Mesenchymal stem cell (in vitro differentiated cells and primary cell): ENCODE measurements around the gene C16orf54.

ENCODE experiments used
- DNase-seq: peaks from one replicate; pipeline ENCODE4 v3.0.0-alpha.2; 2013
- H2AFZ ChIP-seq: one replicate; pipeline ENCODE4 v1.6.1; 2013; ENCODE audit warnings: low read depth, mild to moderate bottlenecking, control low read depth, inconsistent platforms, low read length, moderate library complexity
- H2AK5ac ChIP-seq: 2 replicates; pipeline ENCODE4 v1.6.1; 2013; ENCODE audit warnings: low read length, moderate library complexity, mild to moderate bottlenecking, inconsistent platforms; ENCODE audit not compliant: severe bottlenecking
- H2BK120ac ChIP-seq: one replicate; pipeline ENCODE4 v1.6.1; 2013; ENCODE audit warnings: low read depth, mild to moderate bottlenecking, inconsistent platforms, low read length, moderate library complexity
- H2BK12ac ChIP-seq, 2 experiments: one replicate each; pipeline ENCODE4 v1.6.1; 2013; ENCODE audit warnings: inconsistent platforms in 2 of 2, low read length in 2 of 2, mild to moderate bottlenecking in 2 of 2, moderate library complexity in 2 of 2, control low read depth in 1 of 2
- H2BK15ac ChIP-seq: one replicate; pipeline ENCODE4 v1.6.1; 2013; ENCODE audit warnings: mild to moderate bottlenecking, low read depth, inconsistent platforms; ENCODE audit not compliant: poor library complexity, severe bottlenecking
- H2BK5ac ChIP-seq: 2 replicates; pipeline ENCODE4 v1.6.1; 2013; ENCODE audit warnings: low read depth, mild to moderate bottlenecking, low read length, control low read depth, inconsistent platforms; ENCODE audit not compliant: poor library complexity, severe bottlenecking
- H3K14ac ChIP-seq, 2 experiments: one replicate each; pipeline ENCODE4 v1.6.1; 2013; ENCODE audit warnings: inconsistent platforms in 2 of 2, low read length in 2 of 2, control low read depth in 1 of 2, mild to moderate bottlenecking in 1 of 2, moderate library complexity in 1 of 2
- H3K18ac ChIP-seq, 2 experiments: one replicate each; pipeline ENCODE4 v1.6.1; 2013; ENCODE audit warnings: inconsistent platforms in 2 of 2, low read length in 2 of 2, control low read depth in 1 of 2, low read depth in 1 of 2, mild to moderate bottlenecking in 1 of 2
- H3K23ac ChIP-seq, 2 experiments: one replicate each; pipeline ENCODE4 v1.6.1; 2013; ENCODE audit warnings: inconsistent platforms in 2 of 2, low read length in 2 of 2, mild to moderate bottlenecking in 2 of 2, moderate library complexity in 2 of 2, control low read depth in 1 of 2
- H3K27ac ChIP-seq: 2 replicates; pipeline ENCODE4 v1.5.1; 2013; ENCODE audit warnings: mild to moderate bottlenecking, moderate library complexity, low read length, control low read depth, inconsistent platforms; ENCODE audit not compliant: poor library complexity, severe bottlenecking
- H3K27me3 ChIP-seq, 2 experiments: 2 replicates each; pipeline versions ENCODE4 v1.6.1 to v1.7.0; 2013; ENCODE audit warnings: low read length in 2 of 2, mild to moderate bottlenecking in 2 of 2, moderate library complexity in 2 of 2, control low read depth in 1 of 2, inconsistent platforms in 1 of 2; ENCODE audit not compliant: control insufficient read depth in 1 of 2, insufficient read depth in 1 of 2
- H3K36me3 ChIP-seq, 2 experiments: 2 replicates each; pipeline versions ENCODE4 v1.6.1 to v1.7.0; 2013; ENCODE audit warnings: low read length in 2 of 2, control low read depth in 1 of 2, inconsistent platforms in 1 of 2, low read depth in 1 of 2, mild to moderate bottlenecking in 1 of 2; ENCODE audit not compliant: insufficient read depth in 2 of 2, control insufficient read depth in 1 of 2
- H3K4ac ChIP-seq, 2 experiments: one replicate each; pipeline ENCODE4 v1.6.1; 2013; ENCODE audit warnings: inconsistent platforms in 2 of 2, low read length in 2 of 2, mild to moderate bottlenecking in 2 of 2, moderate library complexity in 2 of 2, control low read depth in 1 of 2, low read depth in 1 of 2
- H3K4me1 ChIP-seq: 2 replicates; pipeline ENCODE4 v1.6.1; 2013; ENCODE audit warnings: low read depth, low read length, control low read depth; ENCODE audit not compliant: control insufficient read depth, insufficient read depth
- H3K4me2 ChIP-seq: 2 replicates; pipeline ENCODE4 v1.6.1; 2013; ENCODE audit warnings: low read length, mild to moderate bottlenecking, inconsistent platforms; ENCODE audit not compliant: poor library complexity, severe bottlenecking
- H3K4me3 ChIP-seq, 2 experiments: 2 replicates each; pipeline versions ENCODE4 v1.5.1 to v1.7.0; 2013; ENCODE audit warnings: low read length in 2 of 2, mild to moderate bottlenecking in 2 of 2, control low read depth in 1 of 2, low read depth in 1 of 2; ENCODE audit not compliant: insufficient read depth in 1 of 2
- H3K79me1 ChIP-seq: replicated peaks from 2 replicates; pipeline ENCODE4 v1.6.1; 2013; ENCODE audit warnings: mild to moderate bottlenecking, control low read depth, low read length, inconsistent platforms; ENCODE audit not compliant: poor library complexity, severe bottlenecking
- H3K9ac ChIP-seq: 2 replicates; pipeline ENCODE4 v1.7.0; 2013; ENCODE audit warnings: mild to moderate bottlenecking, low read length, moderate library complexity
- H3K9me3 ChIP-seq: 2 replicates; pipeline ENCODE4 v1.7.0; 2013; ENCODE audit warnings: mild to moderate bottlenecking, low read length; ENCODE audit not compliant: control insufficient read depth
- H4K8ac ChIP-seq: one replicate; pipeline ENCODE4 v1.6.1; 2013; ENCODE audit warnings: inconsistent platforms, mild to moderate bottlenecking, low read length, moderate library complexity
- H4K91ac ChIP-seq: one replicate; pipeline ENCODE4 v1.6.1; 2013; ENCODE audit warnings: mild to moderate bottlenecking, low read length, inconsistent platforms
- WGBS: methylation state at CpG from one replicate; pipeline ENCODE4 v1.1.7; 2013; ENCODE audit warnings: mixed read lengths; 5-methylcytosine and 5-hydroxymethylcytosine counted together

Gene C16orf54

DNA sequence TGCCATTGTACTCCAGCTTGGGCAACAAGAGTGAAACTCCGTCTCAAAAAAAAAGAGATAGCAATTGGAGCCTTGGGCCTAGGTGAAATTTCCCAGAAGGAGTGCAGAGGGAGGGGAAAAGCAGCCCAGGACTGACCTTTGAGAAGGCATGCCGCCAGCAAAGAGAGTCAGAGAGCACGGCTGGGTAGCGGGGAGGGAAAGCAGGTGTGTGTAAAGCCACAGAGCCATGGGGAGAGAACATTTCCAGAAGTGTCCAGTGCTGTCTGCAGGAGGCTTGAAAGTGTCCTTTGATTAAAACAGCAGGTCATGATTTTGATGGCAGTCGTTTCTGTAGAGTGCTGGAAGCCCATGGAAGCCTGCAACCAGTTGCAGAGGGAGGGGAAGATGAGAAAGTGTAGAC is 8.1 kb downstream of the C16orf54 start:
- H3K9me3 ChIP-seq, result peaks cover 5% of the 10 kb centered on the region

GRCh38 chr16:29736764-29737163 is 9.0 kb downstream of the C16orf54 start:
- Histone ChIP-seq H2BK120ac (no peak overlapping the region), H3K4me3 (no peak overlapping the region), H2BK15ac (no peak overlapping the region), H3K23ac (no peak overlapping the region), H3K9ac (no peak overlapping the region), H3K4me2 (no peak overlapping the region), H2AFZ (no peak overlapping the region), H3K18ac (no peak overlapping the region), H2BK5ac (no peak overlapping the region), H2BK12ac (no peak overlapping the region), H4K91ac (no peak overlapping the region), H3K14ac (no peak overlapping the region), H2AK5ac (no peak overlapping the region), H3K9me3 (peaks cover 5% of the 10 kb centered on the region), H3K4me1 (no peaks in the 10 kb centered on the region), H4K8ac (no peak overlapping the region), H3K36me3 (no peaks in the 10 kb centered on the region), H3K27me3 (peaks cover 13 to 44% of the 10 kb centered on the region in 2 experiments), H3K4ac (no peak overlapping the region), H3K79me1 (no peaks in the 10 kb centered on the region), H3K27ac (no peak overlapping the region)
- no peak for DNase-seq
- 78% methylated on average over 6 of the region's 6 CpGs for WGBS

More for the DNA sequence above, 8.1 kb downstream of the C16orf54 start:
- H2BK15ac ChIP-seq, result no peak overlapping the region
- no peak overlapping the region for H2AK5ac ChIP-seq
- no peak overlapping the region for H2BK120ac ChIP-seq
- WGBS, result 78% methylated on average over 5 of the region's 5 CpGs
- no peak overlapping the region for H4K8ac ChIP-seq
- H4K91ac ChIP-seq, result no peak overlapping the region
- no peak overlapping the region for H3K23ac ChIP-seq
- DNase-seq, result no peak
- no peaks in the 10 kb centered on the region for H3K36me3 ChIP-seq
- no peak overlapping the region for H3K14ac ChIP-seq
- no peaks in the 10 kb centered on the region for H3K4me1 ChIP-seq
- no peaks in the 10 kb centered on the region for H3K79me1 ChIP-seq
- no peak overlapping the region for H3K27ac ChIP-seq
- no peak overlapping the region for H3K4me2 ChIP-seq
- H3K18ac ChIP-seq, result no peak overlapping the region
- H3K27me3 ChIP-seq, result peaks cover 14 to 51% of the 10 kb centered on the region in 2 experiments
- H3K4me3 ChIP-seq, result no peak overlapping the region
- H2AFZ ChIP-seq, result no peak overlapping the region
- H2BK12ac ChIP-seq, result no peak overlapping the region
- no peak overlapping the region for H3K9ac ChIP-seq
- no peak overlapping the region for H3K4ac ChIP-seq
- no peak overlapping the region for H2BK5ac ChIP-seq

DNA sequence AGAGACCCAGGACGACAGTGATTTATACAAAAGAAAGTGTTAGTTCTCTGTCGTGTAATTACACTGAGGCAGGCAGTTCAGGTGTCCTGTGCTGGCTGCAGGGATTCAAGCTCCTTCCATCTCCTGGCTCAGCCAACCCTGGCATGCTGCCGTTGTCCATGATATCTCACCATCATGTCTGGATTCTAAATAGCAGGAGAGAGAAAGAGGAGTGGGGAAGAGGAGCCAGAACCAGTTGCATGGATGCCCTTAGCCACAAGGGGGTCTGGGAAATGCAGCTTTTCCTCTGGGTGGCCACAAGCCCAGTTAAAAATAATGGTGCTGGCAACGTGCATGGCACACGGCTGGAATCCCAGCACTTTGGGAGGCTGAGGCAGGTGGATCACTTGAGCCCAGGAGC is 9.7 kb downstream of the C16orf54 start:
- Histone ChIP-seq H2BK12ac (no peak overlapping the region), H3K4ac (no peak overlapping the region), H2BK120ac (no peak overlapping the region), H3K9me3 (peaks cover 5% of the 10 kb centered on the region), H3K79me1 (no peaks in the 10 kb centered on the region), H2AFZ (no peak overlapping the region), H2BK15ac (no peak overlapping the region), H3K4me3 (no peak overlapping the region), H3K23ac (no peak overlapping the region), H3K14ac (no peak overlapping the region), H3K27ac (no peak overlapping the region), H4K8ac (no peak overlapping the region), H2AK5ac (no peak overlapping the region), H4K91ac (no peak overlapping the region), H3K36me3 (no peaks in the 10 kb centered on the region), H3K4me1 (no peaks in the 10 kb centered on the region), H2BK5ac (no peak overlapping the region), H3K18ac (no peak overlapping the region), H3K27me3 (peaks cover 10 to 40% of the 10 kb centered on the region in 2 experiments), H3K9ac (no peak overlapping the region), H3K4me2 (no peak overlapping the region)
- 73% methylated on average over 5 of the region's 5 CpGs for WGBS
- DNase-seq, result no peak

DNA sequence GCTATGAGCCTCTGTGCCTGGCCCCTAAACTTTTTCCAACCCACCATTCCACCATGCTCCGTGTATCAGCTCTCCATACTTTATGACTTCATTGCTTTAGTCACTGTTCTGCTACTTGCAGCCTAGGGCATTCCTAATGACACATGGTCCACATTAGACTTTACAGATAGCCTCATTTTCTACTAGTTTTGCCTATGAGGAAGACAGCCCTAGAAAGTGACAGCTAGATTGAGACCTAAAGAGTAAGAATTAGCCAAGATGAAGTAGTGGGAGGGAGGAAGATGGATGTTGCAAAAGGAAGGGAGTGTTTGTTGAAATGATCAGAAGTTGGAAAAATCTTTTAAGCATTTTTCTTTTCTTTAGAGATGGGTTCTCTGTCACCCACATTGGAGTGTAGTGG is 11.0 kb downstream of the C16orf54 start:
- H2BK5ac ChIP-seq, result no peak overlapping the region
- H3K9ac ChIP-seq, result no peak overlapping the region
- H3K27ac ChIP-seq, result no peak overlapping the region
- WGBS, result 31% methylated on average over 1 of the region's 1 CpG
- H4K91ac ChIP-seq, result no peak overlapping the region
- no peaks in the 10 kb centered on the region for H3K79me1 ChIP-seq
- no peak overlapping the region for H2AK5ac ChIP-seq
- H2BK120ac ChIP-seq, result no peak overlapping the region
- H2BK15ac ChIP-seq, result no peak overlapping the region
- peaks cover 10 to 33% of the 10 kb centered on the region in 2 experiments for H3K27me3 ChIP-seq
- DNase-seq, result no peak
- no peak overlapping the region for H3K4me3 ChIP-seq
- H2BK12ac ChIP-seq, result no peak overlapping the region
- no peak overlapping the region for H3K4ac ChIP-seq
- no peak overlapping the region for H3K23ac ChIP-seq
- H3K36me3 ChIP-seq, result no peaks in the 10 kb centered on the region
- H3K4me2 ChIP-seq, result no peak overlapping the region
- no peak overlapping the region for H4K8ac ChIP-seq
- H3K4me1 ChIP-seq, result no peaks in the 10 kb centered on the region
- H3K9me3 ChIP-seq, result peaks cover 5% of the 10 kb centered on the region
- H3K14ac ChIP-seq, result no peak overlapping the region
- no peak overlapping the region for H2AFZ ChIP-seq
- no peak overlapping the region for H3K18ac ChIP-seq
